ENCODE results near the gene HDGFL1.

HDGFL1 gene

GRCh38 chr6:22590423-22590822 lies 21.1 kb downstream of the HDGFL1 start:
- Histone ChIP-seq H3K4me3 (ENCODE audit: low read depth, low read length) (no peak overlapping the region), H3K27ac (ENCODE audit: low read depth, low read length) (no peak overlapping the region), H3K4me1 (ENCODE audit: control insufficient read depth, insufficient read depth, low read length) (no peaks in the 10 kb centered on the region), H3K27me3 (ENCODE audit: control insufficient read depth, insufficient read depth, low read length) (no peaks in the 10 kb centered on the region), H3K9me3 (ENCODE audit: control insufficient read depth, insufficient read depth, low read depth, low read length) (no peaks in the 10 kb centered on the region), H3K9ac (ENCODE audit: low read length) (no peak overlapping the region), H3K36me3 (ENCODE audit: control insufficient read depth, insufficient read depth, low read length) (no peaks in the 10 kb centered on the region)

DNA sequence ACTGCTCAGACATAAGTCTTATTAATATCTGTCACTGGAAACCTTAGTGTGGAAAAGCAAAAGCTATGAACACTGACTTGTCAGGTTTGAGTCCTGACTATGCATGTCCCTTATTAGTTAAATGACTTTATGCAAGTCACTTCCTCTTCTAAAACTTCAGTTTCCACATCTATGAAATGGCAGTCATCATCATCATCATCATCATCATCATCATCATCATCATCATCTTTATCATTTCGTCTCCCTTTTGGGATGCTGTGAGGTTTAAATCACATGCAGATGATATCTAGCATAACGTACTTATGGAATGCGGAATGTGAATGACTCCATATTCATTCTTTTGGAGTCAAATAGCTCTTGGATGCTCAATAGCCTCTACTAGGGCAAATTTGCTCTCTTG lies 24.5 kb downstream of the HDGFL1 start:
- H3K9me3 ChIP-seq (ENCODE audit: control insufficient read depth, insufficient read depth, low read depth, low read length), result no peaks in the 10 kb centered on the region
- no peak overlapping the region for H3K9ac ChIP-seq (ENCODE audit: low read length)
- H3K4me1 ChIP-seq (ENCODE audit: control insufficient read depth, insufficient read depth, low read length), result 0 out of 2 replicates have a peak, but pooled peaks cover 3% of the 10 kb centered on the region
- H3K27me3 ChIP-seq (ENCODE audit: control insufficient read depth, insufficient read depth, low read length), result no peaks in the 10 kb centered on the region
- no peaks in the 10 kb centered on the region for H3K36me3 ChIP-seq (ENCODE audit: control insufficient read depth, insufficient read depth, low read length)
- no peak overlapping the region for H3K4me3 ChIP-seq (ENCODE audit: low read depth, low read length)
- no peak overlapping the region for H3K27ac ChIP-seq (ENCODE audit: low read depth, low read length)

- no peaks in the 10 kb centered on the region for H3K27me3 ChIP-seq (ENCODE audit: control insufficient read depth, insufficient read depth, low read length)
- no peak overlapping the region for H3K9ac ChIP-seq (ENCODE audit: low read length)
- peaks cover under 1% of the 10 kb centered on the region; the same call in 1 of the 2 replicates for H3K9me3 ChIP-seq (ENCODE audit: control insufficient read depth, insufficient read depth, low read depth, low read length)
- no peak overlapping the region for H3K27ac ChIP-seq (ENCODE audit: low read depth, low read length)
- H3K4me1 ChIP-seq (ENCODE audit: control insufficient read depth, insufficient read depth, low read length), result 0 out of 2 replicates have a peak, but pooled peaks cover 3% of the 10 kb centered on the region
- no peak overlapping the region for H3K4me3 ChIP-seq (ENCODE audit: low read depth, low read length)
- H3K36me3 ChIP-seq (ENCODE audit: control insufficient read depth, insufficient read depth, low read length), result no peaks in the 10 kb centered on the region
These were observed 26.6 kb downstream of the HDGFL1 start for GRCh38 chr6:22596011-22596410.

DNA sequence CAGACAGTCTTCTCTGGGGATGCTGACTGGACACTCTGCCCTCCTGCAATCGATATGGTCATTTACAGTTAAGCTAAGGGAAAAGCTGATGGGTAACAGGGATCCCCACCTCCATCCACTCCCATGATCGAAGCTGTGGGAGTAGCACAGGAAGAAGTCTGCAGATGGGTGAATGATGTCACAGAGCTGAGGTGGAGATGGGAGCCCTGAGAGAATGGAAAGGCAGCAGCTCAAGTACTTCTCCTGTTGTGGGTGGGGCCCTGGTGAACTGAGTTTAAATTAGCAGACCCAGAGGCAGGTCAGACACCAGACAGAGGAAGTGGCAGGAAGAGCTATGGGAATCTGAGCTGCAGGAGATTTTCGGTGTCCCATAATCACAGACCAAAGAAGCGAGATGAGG lies 29.0 kb downstream of the HDGFL1 start:
- peaks cover 8% of the 10 kb centered on the region; the same call in 1 of the 2 replicates for H3K9me3 ChIP-seq (ENCODE audit: control insufficient read depth, insufficient read depth, low read depth, low read length)
- H3K27ac ChIP-seq (ENCODE audit: low read depth, low read length), result no peak overlapping the region
- no peaks in the 10 kb centered on the region for H3K36me3 ChIP-seq (ENCODE audit: control insufficient read depth, insufficient read depth, low read length)
- H3K4me3 ChIP-seq (ENCODE audit: low read depth, low read length), result no peak overlapping the region
- no peak overlapping the region for H3K9ac ChIP-seq (ENCODE audit: low read length)
- H3K4me1 ChIP-seq (ENCODE audit: control insufficient read depth, insufficient read depth, low read length), result 0 out of 2 replicates have a peak, but pooled peaks cover 3% of the 10 kb centered on the region
- H3K27me3 ChIP-seq (ENCODE audit: control insufficient read depth, insufficient read depth, low read length), result no peaks in the 10 kb centered on the region

DNA sequence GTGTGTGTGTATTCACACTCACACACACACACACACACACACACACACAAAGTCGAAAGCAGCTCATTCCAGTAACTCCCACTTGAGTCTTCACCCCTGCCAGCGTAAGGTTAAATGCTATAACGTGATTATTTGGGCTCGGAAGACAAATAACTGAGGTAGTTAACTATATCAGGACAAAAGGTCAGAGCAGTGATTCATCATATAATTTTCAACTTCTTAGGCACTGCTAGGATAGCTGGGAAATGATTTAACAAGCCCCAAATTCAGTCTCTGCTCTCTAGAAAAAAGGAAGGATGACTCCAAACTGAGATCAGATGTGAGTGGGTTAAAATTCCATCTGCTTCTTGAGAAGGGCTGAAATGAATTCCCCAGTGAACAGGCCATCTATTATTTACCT lies 30.7 kb downstream of the HDGFL1 start:
- Histone ChIP-seq H3K4me3 (ENCODE audit: low read depth, low read length) (no peak overlapping the region), H3K4me1 (ENCODE audit: control insufficient read depth, insufficient read depth, low read length) (0 out of 2 replicates have a peak, but pooled peaks cover 3% of the 10 kb centered on the region), H3K9ac (ENCODE audit: low read length) (no peak overlapping the region), H3K9me3 (ENCODE audit: control insufficient read depth, insufficient read depth, low read depth, low read length) (peaks cover 8% of the 10 kb centered on the region; the same call in 1 of the 2 replicates), H3K36me3 (ENCODE audit: control insufficient read depth, insufficient read depth, low read length) (no peaks in the 10 kb centered on the region), H3K27me3 (ENCODE audit: control insufficient read depth, insufficient read depth, low read length) (no peaks in the 10 kb centered on the region), H3K27ac (ENCODE audit: low read depth, low read length) (no peak overlapping the region)

DNA sequence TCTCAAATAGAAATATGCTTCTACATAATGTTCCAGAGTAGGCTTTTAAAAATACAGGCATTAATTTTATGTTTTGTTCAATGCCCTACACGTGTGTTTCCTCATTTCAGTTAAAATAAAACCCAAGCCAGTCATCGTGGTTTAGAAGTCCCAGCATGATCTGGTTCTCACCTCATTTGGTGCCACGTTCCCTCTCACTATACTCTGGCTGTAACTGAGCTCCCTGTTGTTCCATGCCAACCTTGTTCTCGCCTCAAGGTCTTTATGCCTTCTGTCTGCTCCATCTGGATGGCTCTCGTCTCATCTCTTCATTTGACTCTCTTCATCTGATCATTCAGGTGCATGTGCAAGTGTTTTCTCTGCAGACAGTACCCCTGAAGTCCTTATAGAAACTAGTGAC lies 32.6 kb downstream of the HDGFL1 start:
- Histone ChIP-seq H3K9ac (ENCODE audit: low read length) (no peak overlapping the region), H3K27me3 (ENCODE audit: control insufficient read depth, insufficient read depth, low read length) (no peaks in the 10 kb centered on the region), H3K4me3 (ENCODE audit: low read depth, low read length) (no peak overlapping the region), H3K4me1 (ENCODE audit: control insufficient read depth, insufficient read depth, low read length) (0 out of 2 replicates have a peak, but pooled peaks cover 6% of the 10 kb centered on the region), H3K27ac (ENCODE audit: low read depth, low read length) (no peak overlapping the region), H3K9me3 (ENCODE audit: control insufficient read depth, insufficient read depth, low read depth, low read length) (peaks cover 8% of the 10 kb centered on the region; the same call in 1 of the 2 replicates), H3K36me3 (ENCODE audit: control insufficient read depth, insufficient read depth, low read length) (no peaks in the 10 kb centered on the region)

DNA sequence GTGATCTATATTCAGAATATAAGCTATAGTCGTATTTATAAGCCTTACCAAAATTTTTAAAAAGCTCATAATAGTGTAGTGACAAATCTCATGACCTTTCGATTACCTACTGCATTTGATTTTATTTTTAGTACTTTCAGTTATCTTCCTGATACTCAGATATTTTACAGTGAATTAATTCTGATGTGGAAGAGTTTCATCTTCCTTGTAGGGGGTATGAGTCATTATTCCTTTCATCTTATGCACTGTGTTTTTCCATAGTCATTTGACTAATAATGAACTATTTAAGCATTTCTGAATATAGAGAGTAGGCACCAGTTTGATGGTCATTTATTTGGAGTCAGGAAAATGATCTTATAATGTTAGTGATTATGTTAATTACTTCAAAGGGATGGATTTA lies 36.4 kb downstream of the HDGFL1 start:
- Histone ChIP-seq H3K27ac (ENCODE audit: low read depth, low read length) (no peak overlapping the region), H3K4me3 (ENCODE audit: low read depth, low read length) (no peak overlapping the region), H3K36me3 (ENCODE audit: control insufficient read depth, insufficient read depth, low read length) (no peaks in the 10 kb centered on the region), H3K4me1 (ENCODE audit: control insufficient read depth, insufficient read depth, low read length) (0 out of 2 replicates have a peak, but pooled peaks cover 3% of the 10 kb centered on the region), H3K27me3 (ENCODE audit: control insufficient read depth, insufficient read depth, low read length) (no peaks in the 10 kb centered on the region), H3K9ac (ENCODE audit: low read length) (no peak overlapping the region), H3K9me3 (ENCODE audit: control insufficient read depth, insufficient read depth, low read depth, low read length) (peaks cover 8% of the 10 kb centered on the region; the same call in 1 of the 2 replicates)

DNA sequence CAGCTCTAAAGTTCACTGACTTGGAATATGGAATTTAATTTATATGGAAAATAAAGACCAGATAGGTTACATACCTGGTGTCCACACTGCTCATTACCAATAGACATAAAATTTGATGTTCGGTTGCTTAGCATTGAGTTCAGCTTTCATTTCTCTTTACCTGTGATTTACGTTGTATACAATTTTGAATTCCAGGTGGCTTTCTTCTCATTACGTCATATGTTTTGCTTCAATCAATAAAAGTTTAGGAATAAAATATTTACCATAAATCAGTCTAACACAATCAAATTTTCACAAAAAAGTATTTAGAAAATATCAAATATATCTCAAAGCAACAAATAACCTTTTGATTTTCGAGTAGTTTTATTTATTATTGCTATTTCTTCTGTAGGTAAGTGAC lies 40.8 kb downstream of the HDGFL1 start:
- peaks cover 9% of the 10 kb centered on the region; the same call in 1 of the 2 replicates for H3K4me1 ChIP-seq (ENCODE audit: control insufficient read depth, insufficient read depth, low read length)
- no peak overlapping the region for H3K4me3 ChIP-seq (ENCODE audit: low read depth, low read length)
- H3K36me3 ChIP-seq (ENCODE audit: control insufficient read depth, insufficient read depth, low read length), result no peaks in the 10 kb centered on the region
- no peak overlapping the region for H3K27ac ChIP-seq (ENCODE audit: low read depth, low read length)
- H3K9ac ChIP-seq (ENCODE audit: low read length), result no peak overlapping the region
- no peaks in the 10 kb centered on the region for H3K9me3 ChIP-seq (ENCODE audit: control insufficient read depth, insufficient read depth, low read depth, low read length)
- H3K27me3 ChIP-seq (ENCODE audit: control insufficient read depth, insufficient read depth, low read length), result no peaks in the 10 kb centered on the region

- peaks cover 6% of the 10 kb centered on the region; the same call in 1 of the 2 replicates for H3K4me1 ChIP-seq (ENCODE audit: control insufficient read depth, insufficient read depth, low read length)
- no peak overlapping the region for H3K27ac ChIP-seq (ENCODE audit: low read depth, low read length)
- peaks cover 4% of the 10 kb centered on the region; the same call in 1 of the 2 replicates for H3K9me3 ChIP-seq (ENCODE audit: control insufficient read depth, insufficient read depth, low read depth, low read length)
- H3K9ac ChIP-seq (ENCODE audit: low read length), result no peak overlapping the region
- no peaks in the 10 kb centered on the region for H3K36me3 ChIP-seq (ENCODE audit: control insufficient read depth, insufficient read depth, low read length)
- H3K27me3 ChIP-seq (ENCODE audit: control insufficient read depth, insufficient read depth, low read length), result no peaks in the 10 kb centered on the region
- no peak overlapping the region for H3K4me3 ChIP-seq (ENCODE audit: low read depth, low read length)
These were observed 42.9 kb downstream of the HDGFL1 start for GRCh38 chr6:22612236-22612635.

DNA sequence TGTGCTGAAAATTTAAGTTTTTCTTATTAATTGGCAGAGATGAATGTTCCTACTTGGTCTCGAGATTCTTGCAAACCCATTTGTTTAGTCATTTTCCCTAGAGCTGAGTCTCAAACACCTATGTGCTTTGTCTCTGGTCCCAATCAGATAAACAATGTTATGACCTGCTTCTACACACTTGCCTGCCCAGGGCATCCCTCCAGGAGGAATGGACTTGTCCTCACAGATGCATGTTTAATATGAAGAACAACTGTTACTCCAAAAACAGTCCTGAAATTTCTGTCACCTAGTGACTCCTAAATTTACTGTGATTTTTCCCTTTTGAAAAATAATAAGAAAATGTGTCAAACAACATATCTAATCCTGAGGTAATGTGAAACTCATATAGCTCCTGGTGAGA lies 43.7 kb downstream of the HDGFL1 start:
- no peak overlapping the region for H3K4me3 ChIP-seq (ENCODE audit: low read depth, low read length)
- H3K27me3 ChIP-seq (ENCODE audit: control insufficient read depth, insufficient read depth, low read length), result no peaks in the 10 kb centered on the region
- no peak overlapping the region for H3K9ac ChIP-seq (ENCODE audit: low read length)
- no peak overlapping the region for H3K27ac ChIP-seq (ENCODE audit: low read depth, low read length)
- H3K4me1 ChIP-seq (ENCODE audit: control insufficient read depth, insufficient read depth, low read length), result peaks cover 6% of the 10 kb centered on the region; the same call in 1 of the 2 replicates
- no peaks in the 10 kb centered on the region for H3K36me3 ChIP-seq (ENCODE audit: control insufficient read depth, insufficient read depth, low read length)
- H3K9me3 ChIP-seq (ENCODE audit: control insufficient read depth, insufficient read depth, low read depth, low read length), result peaks cover 4% of the 10 kb centered on the region; the same call in 1 of the 2 replicates

GRCh38 chr6:22613695-22614094 lies 44.3 kb downstream of the HDGFL1 start:
- no peaks in the 10 kb centered on the region for H3K27me3 ChIP-seq (ENCODE audit: control insufficient read depth, insufficient read depth, low read length)
- no peak overlapping the region for H3K9ac ChIP-seq (ENCODE audit: low read length)
- peaks cover 6% of the 10 kb centered on the region; the same call in 1 of the 2 replicates for H3K4me1 ChIP-seq (ENCODE audit: control insufficient read depth, insufficient read depth, low read length)
- no peaks in the 10 kb centered on the region for H3K36me3 ChIP-seq (ENCODE audit: control insufficient read depth, insufficient read depth, low read length)
- H3K9me3 ChIP-seq (ENCODE audit: control insufficient read depth, insufficient read depth, low read depth, low read length), result peaks cover 5% of the 10 kb centered on the region; the same call in 1 of the 2 replicates
- no peak overlapping the region for H3K27ac ChIP-seq (ENCODE audit: low read depth, low read length)
- no peak overlapping the region for H3K4me3 ChIP-seq (ENCODE audit: low read depth, low read length)
